Astrocyte of the hippocampus (primary cell): ENCODE data around the gene PBX4.

Experiments
- DNase-seq: peaks from one replicate; pipeline ENCODE4 v3.0.0; 2011; ENCODE audit warnings: low read depth, low spot score

PBX4 gene

DNA sequence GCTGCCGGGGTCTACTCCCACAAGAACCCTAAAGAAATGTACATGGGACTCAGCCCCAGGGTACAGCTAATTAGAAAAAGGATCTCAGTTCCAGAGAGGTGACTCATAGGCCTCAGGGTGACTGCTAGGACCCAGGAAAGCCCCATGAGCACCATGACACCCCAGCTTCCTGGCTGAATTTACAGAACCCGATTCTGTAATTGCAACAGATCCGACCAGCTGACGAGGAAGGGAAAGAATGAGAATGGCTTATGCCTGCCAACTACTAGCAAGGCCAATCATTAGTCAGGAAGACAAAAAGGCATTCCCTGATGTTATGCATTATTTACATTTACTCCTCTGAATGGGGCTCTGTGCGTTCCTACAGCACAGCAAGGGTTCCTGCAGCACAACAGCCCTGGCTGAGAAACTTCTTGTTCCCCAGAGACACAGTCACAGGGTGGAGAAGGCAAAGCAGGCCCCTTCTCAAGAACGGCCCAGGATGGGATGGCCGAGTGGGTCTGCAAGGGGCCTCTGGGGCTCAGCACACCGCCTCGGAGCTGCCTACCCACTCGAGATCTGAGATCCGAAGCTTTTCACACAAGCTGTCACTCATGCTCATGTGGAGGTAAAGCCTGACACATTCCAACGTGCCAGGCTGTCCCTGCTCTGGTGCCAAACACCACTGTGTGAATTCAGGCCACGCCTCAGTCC lies 27.2 kb downstream of the PBX4 start:
- peak; percentile 89 for DNase-seq

DNA sequence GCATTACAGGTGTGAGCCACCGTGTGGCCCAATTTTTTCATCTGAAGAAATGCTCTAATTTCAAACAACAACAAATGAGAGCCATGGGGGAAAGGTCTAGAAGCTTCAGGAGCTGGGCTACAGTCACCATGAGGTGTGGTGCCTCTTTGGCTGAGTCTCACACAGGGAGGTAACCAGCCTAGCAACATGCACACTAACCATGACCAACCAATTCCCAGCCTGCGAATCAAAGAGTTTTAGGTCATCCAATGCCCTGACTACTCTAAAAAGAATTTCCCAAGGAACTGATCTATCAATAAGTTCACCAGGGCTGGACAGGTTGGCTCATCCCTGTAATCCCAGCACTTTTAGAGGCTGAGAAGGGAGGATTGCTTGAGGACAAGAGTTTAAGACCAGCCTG lies 29.9 kb downstream of the PBX4 start:
- no peak for DNase-seq

DNA sequence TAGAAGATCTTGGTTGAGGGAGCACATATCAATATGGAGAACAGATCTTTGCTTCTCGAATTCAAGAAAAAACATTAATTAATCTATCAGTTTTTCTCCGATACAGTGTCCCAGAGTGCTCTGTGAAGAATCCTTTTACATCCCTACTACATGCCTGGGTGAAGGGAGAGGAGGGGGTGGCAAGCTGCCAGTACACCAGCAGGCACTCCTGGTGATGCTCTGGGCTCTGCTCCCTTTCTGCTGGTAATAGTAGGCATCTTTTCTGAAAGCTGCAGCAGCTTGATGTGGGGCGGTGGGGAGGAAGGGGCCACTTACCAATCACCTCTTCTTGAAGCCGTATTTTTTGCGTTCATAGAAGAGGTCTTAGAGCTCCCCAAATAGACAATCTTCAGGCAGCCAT lies 30.7 kb downstream of the PBX4 start:
- DNase-seq: no peak

- no peak for DNase-seq
Measured at GRCh38 chr19:19584356-19584755, 34.1 kb downstream of the PBX4 start.

DNA sequence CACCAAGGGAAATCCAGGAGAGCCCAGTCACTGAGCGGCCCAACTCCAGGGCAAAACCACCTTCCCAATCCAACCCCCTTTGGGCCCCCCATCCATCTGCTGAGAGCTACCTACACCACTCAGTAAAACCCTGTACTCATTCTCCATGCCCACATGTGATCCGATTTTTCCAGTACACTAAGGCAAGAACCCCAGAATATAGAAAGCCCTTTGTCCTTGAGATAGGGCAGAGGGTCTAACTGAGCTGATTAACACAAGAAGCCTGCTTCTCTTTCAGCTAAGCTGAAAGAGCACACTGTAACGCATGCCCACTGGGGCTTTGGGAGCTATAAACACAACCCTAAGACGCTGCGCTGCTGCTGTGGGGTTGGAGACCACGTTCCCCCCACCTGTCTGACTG lies 36.0 kb downstream of the PBX4 start:
- DNase-seq: no peak

DNA sequence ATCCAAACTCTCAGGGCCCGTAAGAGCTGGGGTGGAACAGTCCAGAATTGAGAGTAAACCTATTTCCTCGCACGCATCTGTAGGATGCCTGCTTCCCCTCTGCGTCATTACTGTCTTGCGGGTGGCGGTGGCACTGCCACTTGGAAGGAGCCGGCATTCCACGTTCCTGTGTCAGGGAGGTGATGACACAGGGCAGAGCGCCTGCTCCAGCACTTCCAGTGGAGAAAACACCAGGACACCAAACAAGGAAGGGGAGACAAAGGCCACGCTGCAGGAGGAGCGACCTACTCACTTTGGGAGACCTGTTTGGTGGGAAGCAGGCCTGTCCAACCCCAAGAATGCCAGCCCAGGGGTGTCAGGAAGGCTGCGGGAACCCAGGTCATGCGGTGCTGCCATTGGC lies 37.1 kb downstream of the PBX4 start:
- no peak for DNase-seq

DNA sequence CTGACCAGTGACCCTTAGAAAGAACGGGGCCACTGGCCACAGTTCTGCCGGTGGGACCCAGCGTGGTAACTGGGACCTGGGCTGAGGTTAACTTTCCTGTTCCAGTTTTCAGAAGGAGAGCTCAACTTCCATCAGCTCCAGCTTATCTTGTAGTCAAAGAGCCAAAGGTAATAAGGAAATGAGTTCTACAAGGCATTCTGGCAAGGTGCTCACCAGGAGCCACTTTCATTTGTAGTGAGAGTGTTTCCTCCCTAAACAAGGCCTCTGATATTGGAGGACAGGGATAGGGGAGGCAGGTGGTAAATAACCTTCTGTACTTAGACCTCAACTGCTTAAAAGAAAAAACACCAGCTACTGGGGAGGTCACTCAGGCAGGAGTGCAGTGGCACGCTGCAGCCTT lies 38.1 kb downstream of the PBX4 start:
- no peak for DNase-seq

DNA sequence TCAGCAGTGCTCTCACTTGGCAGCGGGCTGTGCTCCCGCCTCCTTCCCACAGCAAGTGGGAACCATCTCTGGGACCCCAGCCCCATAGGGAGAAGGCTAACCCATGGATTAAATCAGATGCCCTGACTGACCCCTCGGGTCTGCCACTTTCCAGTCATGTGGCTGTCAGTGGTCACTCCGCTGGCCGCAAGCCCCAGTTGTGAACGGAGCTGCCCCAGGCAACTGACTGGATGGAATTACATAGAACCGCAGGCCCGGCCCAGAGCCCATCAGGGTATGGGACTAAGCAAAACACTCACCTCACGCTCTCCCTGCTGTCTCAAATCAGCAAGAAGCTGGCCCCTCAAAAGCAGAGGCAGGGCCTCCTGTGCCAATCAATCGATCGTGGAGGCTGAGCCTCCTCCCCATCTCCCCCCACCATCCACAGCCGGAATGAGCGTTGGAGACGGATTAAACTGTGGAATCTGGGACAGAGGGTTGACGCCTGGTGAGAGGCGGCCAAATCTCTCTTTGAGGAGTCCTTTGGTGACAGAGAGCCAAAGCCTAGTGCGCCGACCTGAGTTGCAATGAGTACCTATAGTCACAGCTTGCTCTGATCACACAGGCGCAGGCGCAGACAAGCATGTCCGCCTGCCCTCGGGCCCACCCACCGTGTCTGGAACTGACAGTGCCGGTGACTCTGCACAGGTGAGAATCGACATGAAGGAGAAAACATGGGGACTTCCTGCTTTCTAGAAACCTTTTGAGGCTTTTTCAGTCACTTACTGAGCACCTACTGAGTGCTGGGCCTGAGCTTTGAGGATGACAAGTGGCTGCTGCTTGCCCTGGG lies 38.7 kb downstream of the PBX4 start:
- no peak for DNase-seq

- no peak for DNase-seq
Measured at GRCh38 chr19:19578252-19578651, 40.2 kb downstream of the PBX4 start.

DNA sequence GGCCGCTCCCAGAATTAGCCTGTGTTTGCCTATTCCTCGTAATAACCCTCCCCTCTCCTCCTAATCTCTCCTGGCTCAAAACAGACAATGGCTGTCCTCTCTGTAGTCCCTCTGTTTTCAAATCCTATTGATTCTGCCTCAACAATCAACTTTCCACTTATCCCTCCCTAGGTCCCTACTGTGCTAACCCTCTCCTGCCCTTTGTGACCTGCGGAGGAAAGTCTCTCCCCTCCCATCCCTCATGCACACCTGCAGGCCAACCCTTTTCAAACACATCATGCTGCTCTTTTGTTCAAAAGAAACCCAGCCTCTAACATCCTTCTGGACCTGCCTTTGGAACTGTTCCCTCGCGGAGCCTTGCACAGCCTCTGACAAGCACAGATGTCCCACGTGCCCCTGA lies 43.1 kb downstream of the PBX4 start:
- no peak for DNase-seq

- DNase-seq: no peak
Measured at GRCh38 chr19:19571071-19571786, 47.3 kb downstream of the PBX4 start.

DNA sequence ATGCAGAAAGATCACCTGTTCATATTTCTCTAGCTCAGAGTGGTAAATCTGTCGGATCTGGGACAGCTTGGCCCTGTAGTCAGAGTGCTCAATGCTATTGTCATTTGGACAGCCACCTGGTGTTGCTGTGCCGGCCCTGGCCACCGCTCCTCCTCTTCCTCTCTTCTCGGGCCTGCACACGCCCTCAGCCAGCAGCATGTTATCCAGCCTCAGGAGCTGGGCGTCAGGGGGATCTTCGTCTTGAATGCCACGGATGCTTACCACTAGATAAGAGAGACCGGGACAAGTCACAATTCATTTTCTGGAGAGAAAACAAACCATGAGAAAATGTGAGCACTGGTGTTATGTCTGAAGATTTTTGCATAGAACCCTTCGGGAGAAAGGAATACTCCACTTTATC lies 47.9 kb downstream of the PBX4 start:
- DNase-seq: no peak

DNA sequence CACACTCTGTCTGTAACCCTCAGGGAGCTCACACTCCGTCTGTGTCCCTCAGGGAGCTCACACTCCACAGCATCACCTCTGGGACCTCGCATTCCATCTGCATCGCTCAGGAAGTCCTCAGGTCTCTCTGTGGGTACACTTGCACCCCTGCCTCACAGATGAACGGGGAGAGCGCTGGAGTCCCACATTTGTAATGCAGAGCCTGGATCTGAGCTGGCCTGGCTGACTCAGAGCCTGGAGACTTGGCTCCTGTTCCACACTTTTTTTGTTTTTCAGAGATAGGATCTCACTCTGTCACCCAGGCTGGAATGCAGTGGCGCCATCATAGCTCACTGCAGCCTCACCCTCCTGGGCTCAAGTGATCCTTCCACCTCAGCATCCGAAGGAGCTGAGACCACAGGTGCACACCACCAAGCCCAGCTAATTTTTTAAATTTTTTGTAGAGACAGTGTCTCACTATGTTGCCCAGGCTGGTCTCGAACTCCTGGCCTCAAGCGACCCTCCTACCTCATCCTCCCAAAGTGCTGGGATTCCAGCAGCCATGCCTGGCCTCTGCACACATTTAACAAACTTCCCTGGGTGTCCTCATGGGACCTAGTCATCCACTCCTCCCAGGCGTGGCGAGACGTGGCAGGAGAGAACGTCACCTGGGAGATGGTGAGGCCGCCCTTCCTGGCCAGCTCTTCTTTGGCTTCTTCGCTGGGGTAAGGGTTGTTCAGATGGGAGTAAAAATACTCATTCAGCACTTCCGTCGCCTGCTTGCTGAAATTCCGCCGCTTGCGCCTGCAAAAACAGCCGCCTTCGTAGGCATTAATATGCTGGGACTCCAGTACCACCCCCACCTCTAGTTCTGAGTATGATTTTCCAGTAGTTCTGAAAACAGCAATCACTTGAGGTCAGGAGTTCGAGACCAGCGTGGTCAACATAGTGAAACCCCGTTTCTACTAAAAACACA lies 49.4 kb downstream of the PBX4 start:
- DNase-seq: peak; percentile 55

DNA sequence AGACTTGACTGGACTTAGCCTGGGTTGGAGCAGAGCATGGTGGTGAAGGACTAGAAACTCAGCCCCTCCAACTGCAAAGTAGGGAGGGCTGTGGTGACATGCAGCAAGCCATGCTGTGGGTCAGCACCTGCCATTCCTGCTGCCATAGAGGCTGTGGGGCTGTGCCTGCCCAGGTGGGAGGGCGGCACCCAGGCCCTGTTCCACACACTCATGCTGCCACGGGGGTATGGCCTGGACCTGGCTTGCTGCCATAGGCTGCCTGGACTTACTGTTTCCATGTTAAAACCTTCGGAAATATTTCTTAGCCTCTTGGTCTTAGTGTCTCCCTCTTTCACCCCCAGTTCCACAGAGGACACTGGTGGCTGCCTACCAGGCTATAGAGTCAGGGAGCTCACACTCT lies 51.1 kb downstream of the PBX4 start:
- no peak for DNase-seq

- no peak for DNase-seq
Measured at GRCh38 chr19:19566306-19566705, 52.2 kb downstream of the PBX4 start.

GRCh38 chr19:19563348-19563848 lies 55.1 kb downstream of the PBX4 start:
- DNase-seq: no peak

- DNase-seq: no peak
Measured at GRCh38 chr19:19562665-19563347, 55.7 kb downstream of the PBX4 start.

- no peak for DNase-seq
Measured at GRCh38 chr19:19561946-19562664, 56.4 kb downstream of the PBX4 start.

DNA sequence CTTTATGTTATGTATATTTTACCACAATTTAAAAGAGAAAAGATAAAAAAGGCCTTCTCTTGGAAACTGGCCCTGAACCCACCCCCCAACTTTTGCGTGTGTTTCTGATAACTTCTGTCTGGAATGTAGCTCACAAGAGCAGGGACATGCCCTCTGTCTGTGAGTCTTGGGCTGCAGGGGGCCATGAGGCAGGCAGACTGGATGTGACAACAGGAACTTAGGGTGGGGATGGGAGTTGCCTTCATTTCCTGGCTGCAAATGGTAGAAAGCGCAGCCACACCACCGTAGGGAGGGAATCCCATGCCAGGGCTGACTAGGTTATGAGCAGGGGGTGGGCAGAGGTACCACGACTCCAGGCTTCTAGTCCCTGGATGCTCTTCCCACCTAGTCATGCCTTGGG lies 58.6 kb downstream of the PBX4 start:
- DNase-seq: no peak

GRCh38 chr19:19558636-19559035 lies 59.9 kb downstream of the PBX4 start:
- DNase-seq: no peak
